Measurements from ENCODE around the gene GRID2. TPM values are rescaled to one million over a fixed set of nuclear protein-coding genes. Genes with fewer than 3 reads are reported as not detected.

GRID2 gene
- total RNA-seq, 1 donor from 2014 or later = not detected

- Histone ChIP-seq H3K4me1 (no peaks in the 10 kb centered on the region), H3K27ac (no peak overlapping the region), H3K36me3 (no peaks in the 10 kb centered on the region), H3K4me3 (no peak overlapping the region), H3K9me3 (no peaks in the 10 kb centered on the region), H3K27me3 (ENCODE audit: low read depth) (no peaks in the 10 kb centered on the region)
- ATAC-seq = no peak
- DNase-seq = no peak
- no peak for TF ChIP-seq CTCF (IDR thresholded peaks at IDR 0.05)
- intact Hi-C loops (cut with DNase I) = no loop called here
Measured at GRCh38 chr4:93809773-93810172, 1506.0 kb downstream of the GRID2 start.

GRCh38 chr4:93810340-93810992 is 1506.7 kb downstream of the GRID2 start:
- no peaks in the 10 kb centered on the region for H3K9me3 ChIP-seq
- DNase-seq (peak; percentile 47), ATAC-seq (peak; percentile 67 to 84)
- no peak overlapping the region for H3K27ac ChIP-seq
- intact Hi-C loops (cut with DNase I) = no loop called here
- no peaks in the 10 kb centered on the region for H3K36me3 ChIP-seq
- no peaks in the 10 kb centered on the region for H3K4me1 ChIP-seq
- no peak overlapping the region for H3K4me3 ChIP-seq
- TF ChIP-seq CTCF (IDR thresholded peaks at IDR 0.05) = no peak
- no peaks in the 10 kb centered on the region for H3K27me3 ChIP-seq (ENCODE audit: low read depth)

- intact Hi-C loops (cut with DNase I) = no loop called here
Measured at GRCh38 chr4:93813092-93813491, 1509.3 kb downstream of the GRID2 start.

GRCh38 chr4:93814141-93814540 is 1510.4 kb downstream of the GRID2 start:
- DNase-seq (no peak), ATAC-seq (no peak)
- intact Hi-C loops (cut with DNase I) = no loop called here
- Histone ChIP-seq H3K4me3 (no peak overlapping the region), H3K36me3 (no peaks in the 10 kb centered on the region), H3K9me3 (no peaks in the 10 kb centered on the region), H3K27me3 (ENCODE audit: low read depth) (no peaks in the 10 kb centered on the region), H3K27ac (no peak overlapping the region), H3K4me1 (no peaks in the 10 kb centered on the region)
- TF ChIP-seq CTCF (IDR thresholded peaks at IDR 0.05) = no peak

More at GRCh38 chr4:93813092-93813491, 1509.3 kb downstream of the GRID2 start:
- no peaks in the 10 kb centered on the region for H3K36me3 ChIP-seq
- no peak overlapping the region for H3K27ac ChIP-seq
- no peak overlapping the region for H3K4me3 ChIP-seq
- no peaks in the 10 kb centered on the region for H3K27me3 ChIP-seq (ENCODE audit: low read depth)
- DNase-seq (no peak), ATAC-seq (no peak)
- H3K9me3 ChIP-seq = no peaks in the 10 kb centered on the region
- H3K4me1 ChIP-seq = no peaks in the 10 kb centered on the region
- TF ChIP-seq CTCF (IDR thresholded peaks at IDR 0.05) = no peak

GRCh38 chr4:93814722-93815121 is 1511.0 kb downstream of the GRID2 start:
- peak; percentile 47 for DNase-seq
- no peaks in the 10 kb centered on the region for H3K27me3 ChIP-seq (ENCODE audit: low read depth)
- no peak overlapping the region for H3K27ac ChIP-seq
- H3K4me3 ChIP-seq = no peak overlapping the region
- no peaks in the 10 kb centered on the region for H3K36me3 ChIP-seq
- ATAC-seq = peak in 1 of 2 donors; percentile 37
- H3K9me3 ChIP-seq = no peaks in the 10 kb centered on the region
- intact Hi-C loops (cut with DNase I) = no loop called here
- TF ChIP-seq CTCF (IDR thresholded peaks at IDR 0.05) = no peak
- no peaks in the 10 kb centered on the region for H3K4me1 ChIP-seq

Measured in lower lobe of right lung (tissue), 2 donors.